HG02610 (cell line): ENCODE data around the gene PTPN9.
"Not testable (repeated sequence)": the region's sequence is repeated elsewhere in the genome, so short reads cannot be mapped to it uniquely, and the experiment has no call there.

Experiments used
- ATAC-seq: cut with Tn5 transposase; IDR thresholded peaks from one replicate; pipeline ENCODE4 v1.9.1; 2021; ENCODE audit warnings: mild to moderate bottlenecking, moderate library complexity; ENCODE audit not compliant: unreplicated experiment

PTPN9 gene

DNA sequence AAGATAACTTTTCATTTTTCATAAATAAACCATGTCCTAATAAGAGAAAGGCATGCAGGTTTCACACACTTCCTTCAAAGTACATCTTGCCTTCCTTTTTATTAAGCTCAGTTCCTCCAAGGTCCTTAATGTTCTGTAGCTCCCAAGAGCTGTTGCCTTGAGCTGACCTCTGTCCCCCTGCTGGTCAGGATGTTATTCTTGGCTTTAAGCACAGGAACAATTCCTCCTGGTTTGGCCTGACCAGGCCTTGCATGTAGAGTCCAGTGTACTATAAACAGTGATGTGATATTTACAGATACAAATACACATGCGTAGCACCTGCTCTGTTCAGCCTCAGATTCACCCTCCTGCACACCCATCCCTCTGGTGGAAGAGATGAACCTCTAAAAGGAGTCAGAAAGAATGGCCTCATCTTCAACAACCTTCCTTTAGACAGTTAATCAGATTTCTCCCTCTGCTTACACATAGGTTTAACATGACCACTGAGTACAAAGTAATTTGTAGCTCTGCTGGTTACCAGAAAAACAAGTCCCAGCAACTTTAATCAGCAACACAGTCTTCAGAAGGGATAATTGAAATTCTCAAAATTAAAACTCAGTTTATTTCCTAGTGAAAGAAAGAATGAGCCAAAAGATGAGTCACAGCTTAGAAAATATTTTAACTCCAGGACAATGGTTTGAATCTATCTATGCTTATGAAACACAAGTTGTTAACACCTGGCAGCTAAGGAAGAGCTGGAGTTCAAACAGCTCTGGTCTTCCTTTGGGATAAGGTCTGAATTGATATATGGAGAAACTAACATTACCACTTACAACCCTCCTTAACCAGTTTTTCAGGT, 46.5 kb downstream of the PTPN9 start:
- no peak for ATAC-seq

- no peak for ATAC-seq
These were observed 48.1 kb downstream of the PTPN9 start for GRCh38 chr15:75531041-75531450.

GRCh38 chr15:75530169-75530568, 48.9 kb downstream of the PTPN9 start:
- ATAC-seq: no peak

DNA sequence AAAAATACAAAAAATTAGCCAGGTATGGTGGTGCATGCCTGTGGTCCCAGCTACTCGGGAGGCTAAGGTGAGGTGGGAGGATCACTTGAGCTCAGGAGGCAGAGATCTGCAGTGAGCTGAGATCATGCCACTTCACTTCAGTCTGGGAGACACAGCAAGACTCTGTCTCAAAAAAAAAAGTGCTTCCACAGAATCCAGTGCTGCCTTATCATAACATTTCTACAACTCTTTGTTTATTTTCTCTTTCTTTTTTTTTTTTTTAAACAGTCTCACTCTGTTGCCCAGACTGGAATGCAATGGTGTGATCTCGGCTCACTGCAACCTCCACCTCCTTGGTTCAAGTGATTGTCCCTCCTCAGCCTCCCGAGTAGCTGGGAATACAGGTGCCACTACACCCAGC, 53.4 kb downstream of the PTPN9 start:
- not testable (repeated sequence) for ATAC-seq

- no peak for ATAC-seq
These were observed 56.1 kb downstream of the PTPN9 start for GRCh38 chr15:75523011-75523410.

DNA sequence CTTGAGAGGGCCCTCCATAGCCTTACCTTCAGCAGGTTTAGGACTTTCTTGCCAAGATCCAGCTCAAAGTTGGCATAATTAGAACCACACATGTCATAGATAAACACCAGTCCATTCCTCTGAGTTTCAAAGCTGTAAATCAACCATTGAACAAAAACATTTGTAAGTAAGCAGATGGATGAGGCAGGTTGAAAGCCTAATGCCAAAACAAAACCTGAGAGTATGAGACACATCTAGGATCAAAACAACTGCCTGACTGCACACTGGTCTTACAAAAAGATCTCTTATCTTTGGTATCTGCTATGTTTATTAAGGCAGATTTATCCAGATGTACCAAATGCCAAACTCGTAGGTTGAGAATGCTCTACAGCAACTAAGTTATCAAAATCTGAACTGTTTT, 61.9 kb downstream of the PTPN9 start:
- ATAC-seq: no peak

DNA sequence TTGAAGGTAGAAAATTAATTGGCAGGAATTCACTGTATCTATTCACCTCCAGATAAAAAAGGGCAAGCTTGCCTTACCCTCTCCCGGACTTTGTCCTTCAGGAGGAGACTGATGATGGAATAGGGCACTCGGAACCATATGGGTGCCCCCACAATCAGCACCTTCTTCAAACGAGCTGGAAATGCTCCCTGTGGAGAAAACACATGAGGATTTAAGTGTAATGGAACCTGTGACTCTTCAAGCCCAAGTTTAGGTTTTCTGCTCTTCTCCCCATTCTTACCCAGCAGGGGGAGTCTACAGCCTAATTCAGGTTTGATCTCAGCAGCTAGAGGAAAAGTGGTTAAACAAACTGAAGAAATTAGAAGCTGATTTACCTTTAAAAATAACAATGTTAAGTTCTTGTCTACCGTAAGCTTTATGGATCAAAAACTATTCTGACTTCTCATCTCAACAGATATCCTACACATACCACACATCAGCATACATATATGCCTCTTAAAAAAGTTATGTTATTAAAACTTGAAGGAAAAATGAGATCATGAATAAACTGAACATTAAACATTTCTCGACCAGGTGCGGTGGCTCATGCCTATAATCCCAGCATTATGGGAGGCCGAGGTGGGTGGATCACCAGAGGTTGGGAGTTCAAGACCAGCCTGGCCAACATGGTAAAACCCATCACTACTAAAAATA, 70.1 kb downstream of the PTPN9 start:
- ATAC-seq: no peak

- ATAC-seq: no peak
These were observed 76.8 kb downstream of the PTPN9 start for GRCh38 chr15:75502360-75502759.

DNA sequence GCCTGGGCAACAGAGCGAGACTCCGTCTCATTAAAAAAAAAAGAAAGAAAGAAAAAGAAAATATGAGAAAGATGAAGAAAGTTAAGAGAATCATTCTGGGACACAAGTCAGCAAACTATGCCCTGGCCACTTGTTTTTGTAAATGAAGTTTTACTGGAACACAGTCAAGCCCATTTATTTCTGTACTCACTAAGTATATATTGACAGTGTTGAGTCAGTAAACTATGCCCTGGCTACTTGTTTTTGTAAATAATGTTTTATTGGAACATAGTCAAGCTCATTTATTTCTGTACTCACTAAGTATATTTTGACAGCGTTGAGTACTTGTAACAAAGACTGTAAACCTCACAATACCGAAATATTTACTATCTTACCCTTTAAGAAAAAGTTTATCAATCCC, 85.4 kb downstream of the PTPN9 start:
- ATAC-seq: no peak

DNA sequence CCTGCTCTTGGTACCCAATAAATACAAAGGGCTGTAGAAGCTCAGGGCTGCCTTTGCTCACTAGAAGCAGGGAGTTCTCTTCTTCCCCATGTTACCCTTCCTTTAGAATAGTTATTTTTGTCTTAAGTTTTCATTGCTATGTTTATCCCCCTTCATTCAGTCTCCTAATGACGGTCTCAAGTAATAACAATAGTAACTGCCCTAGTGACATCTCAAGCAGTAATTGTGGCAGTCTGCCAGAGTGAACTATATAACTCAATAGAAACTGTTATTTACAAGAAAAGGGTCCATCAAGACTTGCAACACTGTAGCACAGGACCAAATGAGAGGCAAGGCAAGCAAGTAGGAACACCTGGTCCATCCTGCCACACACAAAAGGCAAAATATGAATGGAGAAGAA, 95.2 kb downstream of the PTPN9 start:
- no peak for ATAC-seq

DNA sequence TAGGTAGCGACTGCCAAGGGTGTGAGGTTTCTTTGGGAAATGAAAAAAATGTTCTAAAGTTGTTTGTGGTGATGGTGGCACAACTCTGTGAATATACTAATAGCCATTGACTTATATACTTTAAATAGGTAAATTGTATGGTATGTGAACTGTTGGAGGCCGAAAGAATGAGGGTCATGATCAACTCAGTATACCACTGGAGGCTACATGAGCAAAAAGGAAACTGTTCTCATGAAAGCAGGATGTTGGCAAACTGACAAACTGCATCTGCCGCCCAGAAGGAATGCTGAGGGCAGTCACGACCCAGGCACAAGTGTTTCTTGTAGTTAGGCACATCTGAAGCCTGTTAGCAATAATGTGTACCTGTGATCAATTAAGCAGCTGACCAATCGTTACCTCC, 95.6 kb downstream of the PTPN9 start:
- ATAC-seq: not testable (repeated sequence)

- no peak for ATAC-seq
These were observed 96.0 kb downstream of the PTPN9 start for GRCh38 chr15:75483106-75483505.

DNA sequence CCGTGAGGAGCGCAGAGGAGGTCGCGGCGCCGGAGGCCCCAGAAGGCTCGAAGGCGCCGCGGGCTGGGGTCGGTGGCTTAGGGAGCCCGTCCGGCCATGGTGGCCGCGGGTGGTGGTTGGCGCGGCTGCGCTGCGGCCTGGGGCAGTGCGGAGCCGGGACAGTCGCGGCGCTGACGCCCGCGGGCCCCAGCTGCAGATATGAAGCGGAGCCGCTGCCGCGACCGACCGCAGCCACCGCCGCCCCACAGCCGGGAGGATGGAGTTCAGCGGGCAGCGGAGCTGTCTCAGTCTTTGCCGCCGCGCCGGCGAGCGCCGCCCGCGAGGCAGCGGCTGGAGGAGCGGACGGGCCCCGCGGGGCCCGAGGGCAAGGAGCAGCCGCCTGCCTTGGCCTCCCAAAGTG, 98.7 kb downstream of the PTPN9 start:
- not testable (repeated sequence) for ATAC-seq

DNA sequence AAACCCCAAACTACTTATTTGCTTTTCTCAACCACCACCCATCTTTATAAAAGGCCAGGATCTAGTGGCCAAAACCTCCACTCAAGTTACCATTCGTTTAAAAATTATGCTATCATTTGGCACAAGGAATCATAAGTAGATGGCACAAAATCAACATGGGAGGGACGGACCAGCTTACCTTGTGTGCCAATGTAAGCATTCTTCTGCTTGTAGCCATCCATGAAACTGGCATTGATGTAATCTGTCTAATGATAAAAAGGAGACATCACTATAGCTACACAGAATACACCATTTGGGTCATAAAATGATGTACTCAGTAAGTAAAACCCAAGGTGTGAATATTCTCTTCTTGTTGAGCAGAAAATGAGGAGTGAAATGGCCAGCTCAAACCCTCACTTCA, 99.4 kb downstream of the PTPN9 start:
- no peak for ATAC-seq

GRCh38 chr15:75477094-75477493, 102.0 kb downstream of the PTPN9 start:
- not testable (repeated sequence) for ATAC-seq

GRCh38 chr15:75468913-75469598, 110.1 kb downstream of the PTPN9 start:
- ATAC-seq: no peak

DNA sequence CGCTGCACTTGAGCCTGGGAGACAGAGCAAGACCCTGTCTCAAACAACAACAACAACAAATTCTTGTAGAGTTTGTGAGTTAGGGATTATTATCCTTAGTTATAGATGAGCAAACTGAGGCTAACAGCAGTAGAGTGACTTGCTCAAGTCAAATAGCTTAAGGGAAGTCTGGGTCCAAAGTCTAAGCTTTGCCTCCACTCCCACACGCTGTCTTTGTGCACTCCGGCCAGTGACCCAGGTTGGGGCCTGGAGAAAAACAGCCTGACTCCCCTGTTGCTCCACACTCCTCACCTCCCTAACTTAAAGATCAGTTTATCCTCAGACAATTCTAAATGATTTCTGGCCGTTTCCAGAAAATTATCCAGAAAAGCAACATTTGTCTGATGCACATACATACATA, 118.5 kb downstream of the PTPN9 start:
- no peak for ATAC-seq

DNA sequence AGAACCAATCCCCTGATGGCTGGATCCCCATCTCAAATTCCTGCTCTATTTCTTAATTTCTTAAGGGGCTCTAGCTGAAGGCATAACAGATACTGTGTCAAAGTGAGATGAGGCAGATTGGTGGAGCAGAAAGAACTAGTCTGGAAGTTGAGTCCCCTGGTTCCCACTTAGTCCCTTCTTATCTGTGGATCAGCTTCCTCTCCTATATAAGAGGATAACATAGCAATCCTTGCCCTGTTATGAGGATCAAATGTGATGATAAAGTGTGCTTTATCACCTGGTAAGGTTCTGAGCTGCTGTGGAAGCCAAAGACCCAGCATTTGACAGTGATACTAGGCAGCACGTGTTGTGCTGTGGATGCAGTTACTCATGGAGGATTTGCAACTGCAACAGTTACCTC, 119.5 kb downstream of the PTPN9 start:
- no peak for ATAC-seq

GRCh38 chr15:75456710-75457109, 122.4 kb downstream of the PTPN9 start:
- ATAC-seq: no peak

DNA sequence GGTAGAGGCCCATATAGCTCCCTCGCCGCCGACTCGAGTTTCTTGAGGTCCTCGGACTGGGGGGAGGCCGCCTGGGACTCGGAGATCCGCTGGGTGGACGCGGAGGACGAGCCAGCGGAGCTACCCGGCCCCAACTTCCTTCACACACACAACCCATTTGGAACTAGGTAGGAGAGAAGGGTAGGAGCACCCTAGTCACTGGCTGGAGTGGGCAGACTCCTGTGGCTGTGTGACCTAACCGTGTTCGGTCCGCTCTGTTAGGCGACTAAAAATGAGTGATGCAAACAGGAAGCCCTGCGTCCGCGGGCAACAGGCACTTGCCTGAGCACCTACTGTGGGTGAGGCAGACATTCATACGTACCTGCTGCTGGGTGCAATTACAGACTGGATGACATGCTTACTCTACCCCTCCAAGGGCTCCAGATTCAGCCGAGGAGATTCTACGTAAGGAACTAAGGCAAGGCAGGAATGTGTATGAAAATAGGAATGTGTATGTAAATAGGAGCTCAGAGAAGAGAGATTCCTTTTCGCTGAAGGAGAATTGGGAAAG, 123.1 kb downstream of the PTPN9 start:
- ATAC-seq: no peak

DNA sequence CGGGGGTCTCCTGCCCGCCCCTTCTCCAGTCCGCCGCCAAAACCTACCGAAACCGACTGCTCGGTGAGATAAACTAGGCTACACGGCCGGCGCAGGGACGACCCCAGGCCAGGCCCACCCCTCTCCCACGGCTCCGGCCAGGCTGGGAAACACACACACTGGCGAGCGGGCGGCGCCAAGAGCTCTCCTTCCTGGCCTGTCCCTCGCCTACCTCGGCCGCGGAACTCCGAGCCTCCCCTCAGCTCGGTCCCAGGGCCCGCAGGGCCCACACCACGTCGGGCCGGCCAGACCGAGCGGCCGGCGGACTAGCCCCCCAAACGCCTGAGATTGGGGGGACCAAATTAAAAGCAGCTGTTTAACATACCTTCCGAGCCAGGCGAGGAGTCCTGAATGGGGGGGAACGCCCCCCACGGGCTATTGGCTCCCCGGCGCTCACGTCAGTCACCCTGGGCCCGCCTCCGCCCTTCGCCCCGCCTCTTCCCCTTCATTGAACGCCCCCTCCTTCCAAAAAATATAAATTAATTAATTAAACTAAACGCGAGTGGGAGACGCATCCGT, 123.6 kb downstream of the PTPN9 start:
- no peak for ATAC-seq
